A172 (cell line): ENCODE measurements around the gene TOR1AIP1. TPM values are rescaled to one million over a fixed set of nuclear protein-coding genes. Genes with fewer than 3 reads are reported as not detected.
A peak's percentile ranks its signal among the peaks of the same experiment; 100 is the strongest.
"Not testable (repeated sequence)": the region's sequence is repeated elsewhere in the genome, so short reads cannot be mapped to it uniquely, and the experiment has no call there.

Experiments
- DNase-seq: peaks from one replicate; pipeline ENCODE4 v3.0.0-alpha.2; 2015; ENCODE audit warnings: low spot score
- total RNA-seq: library from RNA; depleted of rRNA; stranded (reverse); fragments of >200 nt; shearing (Covaris generic); gene quantifications from 2 replicates; pipeline ENCODE4 v1.2.3, GENCODE V29; 2014

Gene TOR1AIP1
- total RNA-seq, 1 experiment from 2014 or later, result 57.7 TPM

GRCh38 chr1:179937668-179938254, 55.7 kb downstream of the TOR1AIP1 start:
- no peak for DNase-seq

DNA sequence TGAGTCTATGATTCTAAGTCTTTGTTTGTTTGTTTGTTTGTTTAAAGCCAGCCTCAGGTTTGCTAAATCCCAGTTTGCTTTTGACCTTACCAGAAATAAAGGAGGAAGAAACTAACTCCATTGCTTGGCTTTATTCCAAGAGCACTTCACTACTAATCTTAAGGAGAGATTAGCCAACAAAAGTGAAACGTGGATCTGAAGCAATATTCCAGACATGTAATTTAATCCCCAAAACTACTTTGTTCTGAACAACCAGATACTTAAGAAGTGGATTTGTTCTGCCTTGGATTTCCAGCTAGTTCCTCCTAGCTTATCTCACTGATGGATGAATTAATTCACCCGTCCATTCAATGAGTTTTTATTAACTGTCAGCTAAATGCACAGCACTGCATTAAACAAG, 56.7 kb downstream of the TOR1AIP1 start:
- DNase-seq, result no peak

- no peak for DNase-seq
Measured at GRCh38 chr1:179939941-179940340, 57.9 kb downstream of the TOR1AIP1 start.

DNA sequence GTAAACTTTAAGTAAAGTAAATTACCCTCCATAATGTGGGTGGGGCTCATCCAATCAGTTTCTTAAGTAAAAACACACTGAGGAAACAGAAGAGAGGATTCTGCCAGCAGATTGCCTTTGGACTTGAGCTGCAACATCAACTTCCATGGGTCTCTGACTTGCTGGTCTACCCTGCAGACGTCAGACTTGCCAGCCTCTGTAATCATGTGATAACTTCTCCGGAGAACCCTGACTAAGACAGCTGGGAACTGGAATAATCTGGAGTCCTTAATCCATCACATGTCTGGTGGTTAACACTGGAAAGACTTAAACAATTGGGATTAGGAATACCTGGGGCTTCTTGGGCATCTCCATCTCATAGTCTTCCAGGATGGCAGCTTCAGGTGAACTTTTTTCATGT, 59.4 kb downstream of the TOR1AIP1 start:
- no peak for DNase-seq

DNA sequence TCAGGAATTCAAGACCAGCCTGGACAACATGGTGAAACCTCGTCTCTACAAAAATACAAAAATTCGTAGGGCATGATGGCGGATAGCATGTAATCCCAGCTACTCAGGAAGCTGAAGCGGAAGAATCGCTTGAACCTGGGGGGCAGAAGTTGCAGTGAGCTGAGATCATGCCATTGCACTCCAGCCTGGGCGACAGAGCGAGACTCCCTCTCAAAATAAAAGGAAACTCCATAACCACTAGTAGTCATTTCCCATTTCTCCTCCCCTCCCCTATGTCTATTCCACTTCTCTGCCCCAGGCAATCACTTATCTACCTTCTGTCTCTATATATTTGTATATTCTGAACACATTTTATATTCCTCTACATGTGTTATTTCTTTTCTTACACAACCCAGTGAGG, 68.6 kb downstream of the TOR1AIP1 start:
- DNase-seq, result no peak

DNA sequence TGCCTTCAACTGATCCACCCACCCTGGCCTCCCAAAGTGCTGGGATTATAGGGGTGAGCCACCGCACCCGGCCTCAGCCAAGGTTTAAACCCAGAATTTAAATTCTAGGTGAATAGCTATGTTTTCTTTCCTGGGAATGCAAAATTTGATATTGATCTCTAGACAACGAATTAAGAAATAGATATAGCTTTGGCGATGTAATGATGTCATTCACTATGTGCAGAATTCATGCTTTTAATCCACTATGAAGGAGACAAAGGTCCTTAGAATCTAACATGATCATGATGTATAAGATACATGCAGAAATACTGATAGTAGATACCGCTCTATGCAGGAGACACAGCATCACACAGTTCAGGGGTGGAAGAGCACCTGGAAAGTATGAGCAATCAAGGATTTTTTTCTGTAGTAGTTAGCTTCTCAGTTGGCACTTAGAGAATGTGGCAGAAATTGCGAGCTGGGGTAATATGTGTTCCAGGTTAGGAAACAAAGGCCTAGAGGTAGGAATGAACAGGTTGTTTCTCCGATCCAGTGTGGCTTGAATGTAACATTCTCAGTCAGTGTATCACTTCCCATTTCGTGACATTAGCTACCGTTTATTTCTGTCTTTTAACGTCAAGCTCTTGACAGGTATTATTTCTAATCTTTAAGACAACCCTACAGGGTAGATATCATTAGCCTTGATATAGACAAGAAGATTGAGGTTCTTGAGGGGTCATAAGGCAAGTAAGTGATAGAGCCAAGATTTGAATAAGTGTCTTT, 69.5 kb downstream of the TOR1AIP1 start:
- DNase-seq, result no peak

- no peak for DNase-seq
Measured at GRCh38 chr1:179952186-179952585, 70.1 kb downstream of the TOR1AIP1 start.

GRCh38 chr1:179953974-179954492, 71.9 kb downstream of the TOR1AIP1 start:
- no peak for DNase-seq

DNA sequence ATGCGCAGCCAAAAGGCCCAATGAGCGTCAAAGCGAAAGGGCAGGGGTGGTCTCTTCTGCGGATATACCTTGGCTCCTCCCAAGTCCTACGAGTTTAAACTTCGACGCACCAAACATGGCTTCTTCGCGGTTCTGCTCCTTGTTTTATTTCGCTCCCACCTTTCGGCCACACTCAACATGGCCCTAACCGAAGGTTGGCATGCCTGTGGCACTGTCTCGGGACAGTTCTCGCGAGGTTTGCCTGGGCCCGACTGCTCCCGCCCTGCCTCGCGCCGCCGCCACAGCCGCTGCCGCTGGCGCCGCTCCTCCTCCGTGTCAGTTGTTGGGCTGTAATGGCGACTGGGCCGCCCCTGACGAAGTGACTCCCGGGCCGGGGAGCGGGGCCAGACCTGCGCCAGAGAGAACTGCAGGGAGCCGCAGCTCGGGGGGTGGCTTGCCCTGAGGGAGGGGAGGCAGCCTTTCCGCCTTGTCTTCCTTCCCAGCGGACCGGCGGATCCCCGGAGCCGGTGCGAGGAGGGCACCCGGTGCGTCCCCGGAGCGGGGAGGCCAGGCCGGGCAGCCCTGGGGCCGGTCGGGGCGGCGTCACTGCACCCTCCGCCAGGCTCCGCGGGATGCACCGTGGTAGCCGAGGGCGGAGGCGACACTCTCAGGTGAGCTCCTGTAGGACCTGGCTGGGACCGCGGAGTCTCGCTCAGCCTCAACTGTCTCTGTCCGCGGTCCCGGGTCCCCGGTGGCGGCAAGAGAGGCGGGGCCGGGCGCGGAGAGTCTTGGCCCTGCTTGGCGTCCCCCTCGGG, 72.6 kb downstream of the TOR1AIP1 start, which contains the start of gene CEP350:
CEP350 (plus strand) TSS at position 318 of the 794 bp plus-strand sequence. CDS start 31,372 bp downstream, outside the sequence.
- DNase-seq, result peak; percentile 99

DNA sequence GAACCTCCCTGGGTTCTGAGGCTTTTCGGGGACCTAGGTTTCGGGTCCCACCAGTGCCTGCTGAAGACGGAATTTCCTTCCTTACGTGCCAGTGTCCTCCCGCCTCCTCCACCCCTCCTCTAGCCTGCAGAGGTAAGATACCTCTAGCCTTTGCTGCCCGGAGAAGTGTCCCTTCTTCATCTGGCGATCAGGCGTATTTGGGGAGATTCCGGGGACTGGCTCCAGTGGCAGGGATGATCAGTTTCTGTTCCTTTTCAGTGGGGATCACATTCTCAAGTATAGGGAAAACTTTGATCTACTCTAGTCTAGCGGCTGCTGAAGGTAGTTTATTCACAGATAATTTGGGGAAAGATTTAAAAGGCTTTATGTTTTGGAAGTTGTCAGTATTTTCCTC, 73.2 kb downstream of the TOR1AIP1 start:
- DNase-seq, result peak; percentile 23

- DNase-seq, result no peak
Measured at GRCh38 chr1:179955731-179956130, 73.6 kb downstream of the TOR1AIP1 start.

DNA sequence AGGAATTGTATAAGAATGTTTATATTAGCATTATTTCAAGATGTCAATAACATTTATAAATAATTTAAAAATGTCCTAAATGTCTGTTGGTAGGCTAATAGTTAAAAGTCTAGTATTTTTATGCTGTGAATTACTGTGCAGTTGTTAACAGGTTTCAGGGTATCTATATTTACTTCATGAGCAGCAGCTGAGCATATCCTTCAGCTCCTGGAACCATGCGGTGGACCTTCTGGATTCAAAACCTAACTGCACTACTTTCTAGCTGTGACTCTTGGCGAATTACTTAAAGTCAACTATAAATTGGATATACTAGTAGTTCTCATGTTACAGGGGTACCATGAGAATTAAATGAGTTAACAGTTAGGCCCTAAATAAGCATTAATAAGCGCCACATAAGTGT, 76.3 kb downstream of the TOR1AIP1 start:
- no peak for DNase-seq

DNA sequence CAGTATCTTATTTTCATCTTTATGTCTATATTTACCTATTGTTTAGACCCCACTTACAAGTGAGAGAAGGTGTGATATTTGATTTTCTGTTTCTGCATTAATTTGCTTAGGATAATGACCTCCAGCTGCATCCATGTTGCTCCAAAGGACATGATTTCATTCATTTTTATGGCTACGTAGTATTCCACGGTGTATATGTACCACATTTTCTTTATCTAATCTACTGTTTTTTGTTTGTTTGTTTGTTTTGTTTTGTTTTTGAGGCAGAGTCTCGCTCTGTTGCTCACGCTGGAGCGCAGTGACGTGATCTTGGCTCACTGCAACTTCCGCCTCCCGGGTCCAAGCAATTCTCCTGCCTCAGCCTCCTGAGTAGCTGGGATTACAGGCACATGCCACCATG, 80.1 kb downstream of the TOR1AIP1 start:
- not testable (repeated sequence) for DNase-seq

GRCh38 chr1:179966551-179966950, 84.5 kb downstream of the TOR1AIP1 start:
- DNase-seq, result no peak

GRCh38 chr1:179968284-179968993, 86.4 kb downstream of the TOR1AIP1 start:
- no peak for DNase-seq

GRCh38 chr1:179968994-179969919, 87.2 kb downstream of the TOR1AIP1 start:
- DNase-seq, result no peak
